ENCODE results near the gene USP20.

USP20 gene

DNA sequence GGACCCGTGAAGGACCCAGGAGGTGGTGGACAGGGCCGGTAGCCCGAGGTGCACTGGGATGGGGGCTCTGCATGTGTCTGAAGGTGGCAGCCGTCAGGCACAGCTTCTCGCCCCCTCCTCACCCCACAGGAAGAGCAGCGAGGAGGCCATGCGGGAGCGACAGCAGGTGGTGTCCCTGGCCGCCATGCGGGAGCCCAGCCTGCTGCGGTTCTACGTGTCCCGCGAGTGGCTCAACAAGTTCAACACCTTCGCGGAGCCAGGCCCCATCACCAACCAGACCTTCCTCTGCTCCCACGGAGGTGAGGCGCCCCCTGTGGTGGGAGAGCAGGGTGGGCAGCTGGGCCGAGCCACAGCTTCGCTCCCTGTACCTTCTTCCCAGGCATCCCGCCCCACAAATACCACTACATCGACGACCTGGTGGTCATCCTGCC lies 39.9 kb downstream of the USP20 start:
- Histone ChIP-seq H4K20me1 (ENCODE audit: insufficient read depth) (no peaks in the 10 kb centered on the region), H3K4me2 (no peak overlapping the region), H2AFZ (ENCODE audit: low read depth) (no peak overlapping the region), H3K9ac (no peak overlapping the region), H3K36me3 (ENCODE audit: insufficient read depth) (no peaks in the 10 kb centered on the region), H3K79me2 (ENCODE audit: insufficient read depth, low read depth) (no peaks in the 10 kb centered on the region), H3K27me3 (ENCODE audit: insufficient read depth, low read depth) (no peaks in the 10 kb centered on the region), H3K4me3 (IDR thresholded peaks at IDR 0.05; ENCODE audit: insufficient read depth, low read depth, low read length) (no peak overlapping the region), H3K27ac (no peak overlapping the region), H3K4me1 (ENCODE audit: low read depth, poor library complexity, severe bottlenecking) (no peaks in the 10 kb centered on the region)
- TF ChIP-seq, protein P1, sequence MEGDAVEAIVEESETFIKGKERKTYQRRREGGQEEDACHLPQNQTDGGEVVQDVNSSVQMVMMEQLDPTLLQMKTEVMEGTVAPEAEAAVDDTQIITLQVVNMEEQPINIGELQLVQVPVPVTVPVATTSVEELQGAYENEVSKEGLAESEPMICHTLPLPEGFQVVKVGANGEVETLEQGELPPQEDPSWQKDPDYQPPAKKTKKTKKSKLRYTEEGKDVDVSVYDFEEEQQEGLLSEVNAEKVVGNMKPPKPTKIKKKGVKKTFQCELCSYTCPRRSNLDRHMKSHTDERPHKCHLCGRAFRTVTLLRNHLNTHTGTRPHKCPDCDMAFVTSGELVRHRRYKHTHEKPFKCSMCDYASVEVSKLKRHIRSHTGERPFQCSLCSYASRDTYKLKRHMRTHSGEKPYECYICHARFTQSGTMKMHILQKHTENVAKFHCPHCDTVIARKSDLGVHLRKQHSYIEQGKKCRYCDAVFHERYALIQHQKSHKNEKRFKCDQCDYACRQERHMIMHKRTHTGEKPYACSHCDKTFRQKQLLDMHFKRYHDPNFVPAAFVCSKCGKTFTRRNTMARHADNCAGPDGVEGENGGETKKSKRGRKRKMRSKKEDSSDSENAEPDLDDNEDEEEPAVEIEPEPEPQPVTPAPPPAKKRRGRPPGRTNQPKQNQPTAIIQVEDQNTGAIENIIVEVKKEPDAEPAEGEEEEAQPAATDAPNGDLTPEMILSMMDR (conservative IDR thresholded peaks at IDR 0.05; ENCODE audit: low read depth, low read length): no peak

GRCh38 chr9:129875687-129876395 lies 40.6 kb downstream of the USP20 start:
- H2AFZ ChIP-seq (ENCODE audit: low read depth): no peak overlapping the region

GRCh38 chr9:129876815-129877214 lies 41.6 kb downstream of the USP20 start:
- H3K4me3 ChIP-seq (IDR thresholded peaks at IDR 0.05; ENCODE audit: insufficient read depth, low read depth, low read length): no peak overlapping the region
- H3K79me2 ChIP-seq (ENCODE audit: insufficient read depth, low read depth): no peaks in the 10 kb centered on the region
- no peak overlapping the region for H3K9ac ChIP-seq
- H2AFZ ChIP-seq (ENCODE audit: low read depth): no peak overlapping the region
- no peaks in the 10 kb centered on the region for H3K27me3 ChIP-seq (ENCODE audit: insufficient read depth, low read depth)
- no peaks in the 10 kb centered on the region for H3K4me1 ChIP-seq (ENCODE audit: low read depth, poor library complexity, severe bottlenecking)
- H3K4me2 ChIP-seq: no peak overlapping the region
- H4K20me1 ChIP-seq (ENCODE audit: insufficient read depth): no peaks in the 10 kb centered on the region
- H3K27ac ChIP-seq: no peak overlapping the region
- TF ChIP-seq, protein P1 (conservative IDR thresholded peaks at IDR 0.05; ENCODE audit: low read depth, low read length): no peak
- no peaks in the 10 kb centered on the region for H3K36me3 ChIP-seq (ENCODE audit: insufficient read depth)

More at GRCh38 chr9:129875687-129876395, 40.6 kb downstream of the USP20 start:
- Histone ChIP-seq H3K27me3 (ENCODE audit: insufficient read depth, low read depth) (no peaks in the 10 kb centered on the region), H3K79me2 (ENCODE audit: insufficient read depth, low read depth) (no peaks in the 10 kb centered on the region), H3K27ac (no peak overlapping the region), H3K9ac (no peak overlapping the region), H3K36me3 (ENCODE audit: insufficient read depth) (no peaks in the 10 kb centered on the region), H3K4me1 (ENCODE audit: low read depth, poor library complexity, severe bottlenecking) (no peaks in the 10 kb centered on the region), H3K4me3 (IDR thresholded peaks at IDR 0.05; ENCODE audit: insufficient read depth, low read depth, low read length) (no peak overlapping the region), H4K20me1 (ENCODE audit: insufficient read depth) (no peaks in the 10 kb centered on the region), H3K4me2 (no peak overlapping the region)
- TF ChIP-seq, protein P1 (conservative IDR thresholded peaks at IDR 0.05; ENCODE audit: low read depth, low read length): no peak

GRCh38 chr9:129878291-129878690 lies 43.0 kb downstream of the USP20 start:
- H3K4me1 ChIP-seq (ENCODE audit: low read depth, poor library complexity, severe bottlenecking): no peaks in the 10 kb centered on the region
- no peaks in the 10 kb centered on the region for H3K27me3 ChIP-seq (ENCODE audit: insufficient read depth, low read depth)
- H4K20me1 ChIP-seq (ENCODE audit: insufficient read depth): no peaks in the 10 kb centered on the region
- no peaks in the 10 kb centered on the region for H3K36me3 ChIP-seq (ENCODE audit: insufficient read depth)
- H3K27ac ChIP-seq: no peak overlapping the region
- no peak overlapping the region for H2AFZ ChIP-seq (ENCODE audit: low read depth)
- no peaks in the 10 kb centered on the region for H3K79me2 ChIP-seq (ENCODE audit: insufficient read depth, low read depth)
- TF ChIP-seq, protein P1 (conservative IDR thresholded peaks at IDR 0.05; ENCODE audit: low read depth, low read length): no peak
- H3K9ac ChIP-seq: no peak overlapping the region
- no peak overlapping the region for H3K4me3 ChIP-seq (IDR thresholded peaks at IDR 0.05; ENCODE audit: insufficient read depth, low read depth, low read length)
- no peak overlapping the region for H3K4me2 ChIP-seq
